ENCODE results near the gene ITGA1.
"Not testable (repeated sequence)": the region's sequence is repeated elsewhere in the genome, so short reads cannot be mapped to it uniquely, and the experiment has no call there.

Gene ITGA1

DNA sequence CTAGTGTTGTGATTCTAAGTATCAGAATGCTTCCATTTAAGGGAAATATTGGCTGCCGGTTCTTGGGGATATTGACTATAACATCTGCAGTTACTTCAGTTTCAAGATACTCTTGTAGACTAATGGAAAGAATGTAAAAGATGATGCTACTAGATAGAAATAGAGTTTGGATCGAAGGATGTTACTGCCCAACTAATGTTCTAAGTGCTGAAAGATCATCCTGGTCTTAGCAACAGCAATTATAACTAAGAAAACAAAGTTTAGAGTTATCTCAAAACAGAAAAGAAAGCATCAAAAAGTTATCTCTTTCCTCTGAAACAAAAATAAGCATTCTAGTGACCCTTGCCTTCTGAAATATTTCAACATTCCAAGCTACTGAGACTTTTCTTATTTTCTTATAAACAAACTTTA is 49.9 kb downstream of the ITGA1 start:
- DNase-seq = no peak

DNA sequence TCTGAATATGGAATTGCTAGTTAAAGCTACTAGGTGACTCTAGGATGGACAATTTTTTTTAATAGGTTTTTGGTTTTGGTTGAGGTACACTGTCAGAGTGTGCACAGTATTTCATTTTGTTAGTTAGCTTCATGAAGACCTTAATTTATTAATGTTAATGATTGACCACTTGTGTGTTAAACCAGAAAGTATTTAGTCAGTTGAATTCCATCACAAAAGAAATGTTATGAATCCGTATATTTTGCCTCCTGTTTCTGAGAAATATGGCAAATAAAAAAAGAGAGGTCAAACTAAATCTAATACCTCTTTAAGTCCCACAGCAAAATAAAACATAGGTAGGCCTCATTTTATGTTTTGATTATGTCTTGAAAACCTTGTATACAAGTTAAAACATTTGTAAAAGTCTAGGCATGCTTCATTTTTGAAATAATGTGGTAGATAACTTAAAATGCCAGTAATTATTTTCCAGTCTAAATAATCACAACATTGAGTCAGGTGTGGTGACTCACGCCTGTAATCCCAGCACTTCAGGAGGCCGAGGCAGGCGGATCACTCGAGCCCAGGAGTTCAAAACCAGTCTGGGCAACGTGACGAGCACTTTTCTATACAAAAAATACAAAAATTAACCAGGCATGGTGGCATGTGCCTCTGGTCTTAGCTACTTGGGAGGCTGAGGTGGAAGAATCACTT is 50.8 kb downstream of the ITGA1 start:
- no peak for DNase-seq

DNA sequence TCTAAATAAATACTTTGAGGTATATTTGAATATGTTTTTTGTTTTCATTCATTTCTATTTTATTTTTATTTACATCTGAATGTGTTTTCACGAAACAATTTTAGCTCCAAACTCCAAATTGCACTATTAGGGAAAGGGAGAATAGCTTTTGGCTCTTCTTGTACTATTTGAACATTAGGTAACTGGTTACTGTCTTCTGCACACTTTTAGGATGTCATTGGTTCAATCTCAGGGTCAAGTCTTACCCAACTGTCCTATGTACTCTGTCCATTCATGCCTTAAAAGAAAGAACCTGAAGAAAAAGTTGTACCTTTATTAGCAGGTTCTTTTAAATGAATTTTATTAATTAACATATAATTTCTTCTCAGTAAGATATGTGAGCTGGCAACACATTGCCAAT is 51.6 kb downstream of the ITGA1 start:
- DNase-seq = no peak

DNA sequence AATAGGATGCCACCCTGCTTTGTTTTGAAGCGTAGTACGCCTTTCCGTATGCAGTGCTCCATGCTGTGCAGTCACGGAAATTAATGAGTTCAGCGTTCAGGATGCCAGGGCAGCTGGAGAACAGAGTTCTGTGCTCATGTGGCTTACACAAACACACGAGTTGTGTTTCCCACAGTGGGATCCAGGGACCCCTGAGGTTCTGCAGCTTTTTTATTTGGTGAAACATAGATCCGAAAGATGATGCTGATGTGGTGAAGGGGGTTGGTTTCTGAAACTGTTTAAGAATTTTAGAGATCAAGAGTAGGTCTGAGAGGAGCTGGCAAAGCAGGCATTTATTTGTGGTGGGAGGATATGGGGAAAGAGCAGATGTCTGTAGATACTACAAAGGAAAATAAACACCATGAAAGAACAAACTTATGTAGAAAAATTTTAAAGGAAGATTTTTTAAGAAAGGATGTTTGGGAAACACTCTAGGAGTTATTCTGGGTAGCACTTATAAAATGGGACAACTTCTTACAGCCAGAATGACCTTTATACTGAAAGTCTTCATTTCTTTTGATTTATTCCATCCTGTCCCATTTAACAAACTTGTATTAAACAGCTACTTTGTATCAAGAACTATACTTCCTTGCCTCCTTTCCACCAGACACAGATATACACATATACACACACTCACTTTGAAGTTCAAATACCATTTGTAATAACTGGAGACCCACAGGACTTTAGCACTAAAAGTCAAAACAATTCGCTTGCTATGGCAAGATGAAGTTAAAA is 52.7 kb downstream of the ITGA1 start:
- no peak for DNase-seq

DNA sequence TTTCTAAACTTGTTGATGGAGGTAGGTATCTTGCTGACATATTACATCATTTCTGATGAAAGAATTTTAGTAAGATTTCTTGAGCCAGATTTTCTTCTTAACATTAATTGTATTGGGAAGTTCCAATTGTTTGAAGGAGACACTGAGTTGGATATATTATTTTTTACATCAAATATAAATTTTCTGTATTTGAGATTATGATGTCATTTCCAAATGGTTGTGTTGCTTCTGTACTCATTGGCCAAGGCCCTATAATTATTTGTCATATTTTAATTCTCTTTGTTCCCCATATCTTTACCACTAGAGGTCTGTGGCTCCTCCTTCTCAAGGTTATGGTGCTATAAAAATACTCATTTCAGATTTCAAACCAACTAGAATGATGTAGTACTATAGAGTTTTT is 53.4 kb downstream of the ITGA1 start:
- DNase-seq = no peak

DNA sequence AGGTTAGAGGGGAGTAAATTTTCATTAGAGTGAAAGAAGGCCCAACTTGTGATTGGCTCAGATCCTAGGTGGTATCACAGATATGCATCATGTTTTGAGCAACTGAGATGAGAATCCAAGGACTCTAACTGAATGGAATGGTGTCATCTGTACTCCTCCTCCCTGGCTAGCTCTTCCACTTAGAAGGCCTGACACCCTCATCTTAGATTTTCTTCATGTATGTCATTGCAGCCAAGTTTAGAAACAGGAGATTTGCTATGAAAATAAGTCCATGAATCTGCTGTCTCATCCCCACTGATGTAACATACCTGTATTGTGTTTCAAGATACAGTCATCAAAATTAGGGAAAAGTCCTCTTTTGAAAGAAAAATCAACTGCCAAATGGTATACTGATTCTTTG is 54.4 kb downstream of the ITGA1 start:
- no peak for DNase-seq

DNA sequence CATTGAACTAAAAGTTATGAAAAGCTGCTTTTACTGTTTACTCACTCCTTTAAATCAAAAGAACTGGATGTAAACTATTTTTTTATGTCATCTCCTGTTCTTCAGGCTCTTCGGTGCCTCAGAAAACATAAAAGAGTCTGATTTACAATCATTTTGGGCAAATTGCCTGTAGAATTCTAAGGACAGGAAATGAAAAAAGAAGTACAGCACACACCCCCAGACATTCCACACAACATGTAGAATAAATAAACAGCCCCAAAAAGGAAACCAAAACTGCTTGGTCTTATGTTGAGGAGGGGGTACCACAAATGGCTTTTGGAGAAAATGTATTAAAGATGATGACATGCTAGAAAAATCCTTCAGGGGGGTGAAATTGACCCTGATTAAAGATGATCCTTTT is 57.2 kb downstream of the ITGA1 start:
- no peak for DNase-seq

DNA sequence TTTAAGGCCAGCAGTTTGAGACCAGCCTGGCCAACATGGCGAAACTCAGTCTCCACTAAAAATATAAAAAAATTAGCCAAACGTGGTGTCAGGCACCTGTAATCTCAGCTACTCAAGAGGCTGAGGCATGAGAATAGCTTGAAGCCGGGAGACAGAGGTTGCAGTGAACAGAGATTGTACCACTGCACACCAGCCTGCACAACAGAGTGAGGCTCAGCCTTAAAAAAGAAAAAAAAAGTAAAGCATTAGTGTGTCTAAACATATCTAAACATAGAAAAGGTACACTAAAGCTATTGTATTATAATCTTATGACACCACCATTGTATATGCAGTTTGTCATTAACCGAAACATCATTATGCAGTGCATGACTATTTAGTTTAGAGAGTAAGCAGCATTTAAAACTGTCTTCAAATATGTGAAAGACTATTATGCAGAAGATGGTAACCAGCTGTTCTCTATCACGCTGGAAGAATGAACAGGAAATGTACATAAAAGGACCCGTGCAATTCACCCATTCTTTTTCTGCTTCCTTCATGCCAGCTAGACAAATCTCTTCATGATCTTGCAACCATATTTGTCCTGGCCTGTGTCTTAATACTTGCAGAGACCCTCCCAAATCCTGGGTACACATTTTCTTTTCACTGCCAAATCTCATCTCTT is 58.6 kb downstream of the ITGA1 start:
- DNase-seq = no peak

DNA sequence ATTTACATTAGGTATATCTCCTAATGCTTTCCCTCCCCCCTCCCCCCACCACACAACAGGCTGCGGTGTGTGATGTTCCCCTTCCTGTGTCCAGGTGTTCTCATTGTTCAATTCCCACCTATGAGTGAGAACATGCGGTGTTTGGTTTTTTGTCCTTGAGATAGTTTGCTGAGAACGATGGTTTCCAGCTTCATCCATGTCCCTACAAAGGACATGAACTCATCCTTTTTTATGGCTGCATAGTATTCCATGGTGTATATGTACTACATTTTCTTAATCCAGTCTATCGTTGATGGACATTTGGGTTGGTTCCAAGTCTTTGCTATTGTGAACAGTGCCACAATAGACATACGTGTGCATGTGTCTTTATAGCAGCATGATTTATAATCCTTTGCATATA is 61.0 kb downstream of the ITGA1 start:
- not testable (repeated sequence) for DNase-seq

DNA sequence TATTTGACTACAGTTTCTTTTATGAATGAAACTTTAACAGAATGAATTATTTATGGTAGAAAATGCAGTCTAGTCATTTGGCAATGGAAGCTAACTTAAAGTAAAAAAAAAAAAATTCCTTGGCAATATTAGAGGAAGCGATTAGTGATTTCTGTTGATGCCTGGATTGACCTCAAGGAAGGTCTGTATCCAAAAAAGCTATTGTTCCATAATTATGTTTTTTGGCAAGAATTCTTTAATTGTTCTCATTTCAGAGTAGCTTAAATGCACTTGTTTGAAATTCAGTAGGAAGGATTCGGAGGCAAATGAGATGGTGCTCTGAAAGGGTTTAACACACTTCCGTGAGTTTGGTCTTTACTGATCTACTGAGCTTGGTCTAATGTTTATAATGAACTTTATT is 61.8 kb downstream of the ITGA1 start:
- no peak for DNase-seq

DNA sequence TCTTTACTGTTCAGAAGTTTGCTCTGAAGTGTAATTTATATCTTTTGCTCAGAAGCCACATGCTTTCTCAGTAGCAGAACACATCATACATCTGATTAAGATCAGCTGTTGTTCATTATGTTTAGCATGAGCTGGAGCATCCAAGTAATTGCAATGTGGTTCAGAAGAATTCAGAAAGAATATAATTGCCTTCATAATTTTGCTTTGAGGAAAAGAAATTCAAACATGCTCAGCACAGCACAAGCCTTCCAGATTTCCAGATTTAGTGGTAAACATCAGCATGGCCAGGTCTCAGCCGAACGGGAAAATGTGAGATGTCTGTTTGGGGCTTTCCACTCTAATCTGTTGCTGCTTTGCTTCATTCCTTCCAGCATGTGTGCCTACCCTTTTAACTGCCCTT is 65.9 kb downstream of the ITGA1 start:
- DNase-seq = no peak

DNA sequence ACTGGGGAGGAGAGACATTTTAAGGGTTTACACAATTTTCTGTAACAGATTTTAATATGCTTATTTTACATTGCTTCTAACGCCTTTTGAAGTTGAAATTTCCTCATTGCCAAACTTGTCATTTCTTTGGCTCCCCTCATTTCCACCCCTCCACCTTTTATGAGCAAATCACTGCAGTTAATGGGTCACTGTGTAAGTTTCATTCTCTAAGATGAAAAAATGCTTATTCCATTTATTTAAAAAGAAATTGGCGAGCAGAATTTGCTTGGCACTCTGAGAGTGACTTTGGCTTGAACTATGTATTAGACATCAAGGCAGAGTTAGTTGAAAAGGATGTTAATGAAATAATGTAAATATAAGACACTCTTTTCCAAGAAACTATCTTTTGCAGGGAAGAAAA is 66.6 kb downstream of the ITGA1 start:
- no peak for DNase-seq

DNA sequence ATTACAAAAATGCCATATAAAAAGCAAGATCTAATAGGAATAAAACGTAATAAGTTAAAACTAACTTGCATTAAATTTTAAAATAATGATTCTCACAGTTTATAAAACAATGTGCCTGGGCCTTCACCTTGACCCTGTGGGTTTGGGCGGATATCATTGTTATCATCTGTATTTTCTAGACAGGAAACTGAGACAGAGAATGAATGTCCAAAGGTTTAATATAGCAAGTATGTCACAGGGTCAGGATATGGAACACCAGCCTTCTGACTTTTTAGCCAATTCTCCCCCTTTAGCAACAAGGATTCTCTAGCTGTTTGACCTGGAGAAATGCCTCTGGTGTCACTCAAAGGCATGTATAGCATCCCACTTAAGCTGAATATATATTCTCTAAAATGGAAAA is 67.2 kb downstream of the ITGA1 start:
- no peak for DNase-seq

DNA sequence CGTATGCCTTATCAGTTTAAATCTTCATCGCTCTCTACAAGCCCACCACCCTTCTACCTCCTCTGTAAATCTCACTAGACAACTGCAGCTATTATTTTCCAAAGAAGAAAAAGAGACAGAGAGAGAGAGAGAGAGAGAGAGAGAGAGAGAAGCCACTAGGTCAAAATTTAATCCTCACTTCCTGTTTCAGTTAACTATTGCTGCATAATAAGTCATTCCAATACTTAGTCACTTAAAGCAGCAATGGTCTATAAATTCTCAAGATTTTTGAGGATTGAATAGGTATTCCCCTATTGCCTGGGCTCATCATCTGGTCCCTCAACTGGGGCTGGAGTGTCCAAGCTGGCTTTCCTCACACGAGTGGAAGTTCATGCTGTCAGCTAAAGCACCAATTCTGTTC is 68.8 kb downstream of the ITGA1 start:
- no peak for DNase-seq

DNA sequence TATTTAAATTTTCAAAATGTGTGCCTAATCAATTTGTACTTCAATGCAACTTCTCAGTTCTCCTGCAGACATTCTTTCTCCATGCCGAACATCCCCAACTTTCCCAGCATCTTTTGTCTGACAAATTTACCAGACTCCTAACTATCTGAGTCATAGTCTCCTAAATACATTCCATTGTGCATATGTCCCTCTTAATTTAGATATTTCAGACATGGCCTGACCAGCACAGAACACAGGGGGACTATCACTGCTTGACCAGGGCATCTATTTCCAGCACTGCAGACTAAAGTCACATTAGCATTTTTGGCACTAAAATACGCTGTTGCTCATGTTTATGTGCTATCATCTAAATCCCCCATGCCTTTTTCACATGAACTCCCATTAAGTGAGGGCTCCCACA is 71.9 kb downstream of the ITGA1 start:
- DNase-seq = no peak

DNA sequence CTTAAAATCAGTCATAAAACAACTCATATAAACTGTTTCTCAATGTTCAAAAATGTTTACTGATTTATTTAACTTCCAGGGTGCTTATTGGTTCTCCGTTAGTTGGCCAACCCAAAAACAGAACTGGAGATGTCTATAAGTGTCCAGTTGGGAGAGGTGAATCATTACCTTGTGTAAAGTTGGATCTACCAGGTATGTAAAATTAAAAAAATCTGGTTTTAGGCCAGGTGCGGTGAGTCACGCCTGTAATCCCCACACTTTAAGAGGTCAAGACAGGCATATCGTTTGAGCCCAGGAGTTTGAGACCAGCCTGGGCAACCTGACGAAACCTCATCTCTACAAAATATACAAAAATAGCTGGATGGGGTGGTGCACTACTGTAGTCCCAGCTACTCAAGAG is 73.7 kb downstream of the ITGA1 start:
- DNase-seq = no peak

DNA sequence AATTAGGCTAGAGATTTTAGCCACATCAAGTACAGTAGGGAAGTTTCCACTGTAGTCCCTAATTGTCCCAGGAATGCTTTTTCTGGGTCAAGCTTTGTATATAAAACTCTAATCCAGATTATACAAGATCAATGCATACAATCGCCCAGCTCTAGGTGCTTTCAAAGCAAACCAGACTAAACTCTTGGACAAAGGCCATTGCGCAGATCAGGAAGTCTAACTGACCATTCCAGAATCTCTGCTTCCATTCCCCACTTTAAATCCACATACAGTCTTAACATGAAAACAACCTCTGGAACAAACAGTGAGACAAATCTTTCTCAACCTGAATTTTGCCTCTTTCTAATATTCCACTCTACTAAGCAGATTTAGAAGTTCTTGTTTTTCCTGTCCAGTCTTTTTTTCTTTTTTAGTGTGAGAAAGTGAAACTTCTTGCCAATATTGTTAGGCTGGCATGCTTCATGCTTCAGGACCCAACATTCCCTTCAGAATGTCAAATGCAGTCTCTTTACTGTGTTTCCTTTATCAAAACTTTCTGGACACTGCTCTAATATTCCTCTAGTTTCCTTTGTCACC is 76.1 kb downstream of the ITGA1 start:
- no peak for DNase-seq

DNA sequence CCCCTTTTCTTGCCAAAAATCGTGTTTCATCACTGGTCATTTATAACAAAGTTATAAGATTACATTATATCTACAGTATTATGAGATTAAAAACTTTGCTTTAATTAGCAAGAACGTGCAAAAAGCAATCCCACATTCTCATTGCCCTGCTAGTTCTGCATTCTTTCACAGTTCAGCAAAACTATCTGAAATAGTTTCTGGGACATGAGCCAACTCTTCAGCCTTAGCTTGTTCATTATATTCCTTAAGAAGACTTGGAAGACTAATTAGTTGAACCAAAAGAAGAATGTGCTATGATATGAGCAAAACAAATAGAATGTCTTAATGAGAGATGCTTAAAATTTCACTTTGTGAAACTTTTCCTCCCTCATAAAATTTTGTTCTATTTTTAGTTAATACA is 76.7 kb downstream of the ITGA1 start:
- no peak for DNase-seq

DNA sequence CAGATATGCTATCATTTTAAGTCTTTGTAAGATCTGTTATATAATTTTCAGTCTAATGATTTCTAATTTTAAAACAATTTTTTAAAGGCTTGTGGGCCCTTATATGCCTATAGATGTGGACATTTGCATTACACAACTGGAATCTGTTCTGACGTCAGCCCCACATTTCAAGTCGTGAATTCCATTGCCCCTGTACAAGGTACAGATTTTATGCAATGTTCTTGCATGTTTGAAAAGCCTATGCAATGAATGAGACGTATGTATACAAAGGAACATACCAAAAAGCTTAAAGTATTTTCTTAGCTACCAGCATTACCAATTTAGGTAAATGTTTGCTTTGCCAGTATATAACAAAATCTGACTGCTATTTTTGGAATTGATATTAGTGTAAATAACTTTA is 77.2 kb downstream of the ITGA1 start:
- DNase-seq = no peak

DNA sequence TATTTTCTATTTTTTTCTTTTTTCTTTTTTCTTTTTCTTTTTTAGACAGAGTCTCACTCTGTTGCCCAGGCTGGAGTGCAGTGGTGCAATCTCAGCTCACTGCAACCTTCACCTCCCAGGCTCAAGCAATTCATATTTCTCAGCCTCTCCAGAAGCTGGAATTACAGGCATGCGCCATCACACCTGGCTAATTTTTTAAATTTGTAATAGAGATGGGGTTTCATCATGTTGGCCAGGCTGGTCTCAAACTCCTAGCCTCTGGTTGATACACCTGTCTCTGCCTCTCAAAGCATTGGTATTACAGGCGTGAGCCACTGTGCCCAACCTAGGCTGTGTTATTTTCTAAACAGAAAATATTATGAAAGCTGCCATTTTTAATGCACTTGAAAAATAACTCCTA is 78.3 kb downstream of the ITGA1 start:
- not testable (repeated sequence) for DNase-seq

DNA sequence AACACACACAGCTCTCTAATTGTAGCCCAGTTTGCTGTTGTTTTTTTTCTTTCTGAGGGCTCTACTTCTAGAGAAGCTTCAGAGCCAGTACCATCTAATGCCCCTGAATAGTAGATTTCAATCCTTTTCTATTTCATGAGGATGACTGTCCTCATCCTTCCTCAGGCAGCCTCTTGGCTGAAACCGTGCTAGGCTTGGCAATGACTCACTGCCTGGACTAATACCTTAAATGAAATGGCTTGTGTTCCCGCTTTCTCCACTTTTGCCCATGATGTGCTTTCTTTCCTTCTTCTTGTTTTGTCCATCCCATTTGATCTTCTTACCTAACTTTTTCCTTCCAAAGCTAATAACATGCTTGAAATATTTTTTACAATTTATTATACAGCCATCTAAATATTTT is 80.1 kb downstream of the ITGA1 start:
- DNase-seq = no peak

DNA sequence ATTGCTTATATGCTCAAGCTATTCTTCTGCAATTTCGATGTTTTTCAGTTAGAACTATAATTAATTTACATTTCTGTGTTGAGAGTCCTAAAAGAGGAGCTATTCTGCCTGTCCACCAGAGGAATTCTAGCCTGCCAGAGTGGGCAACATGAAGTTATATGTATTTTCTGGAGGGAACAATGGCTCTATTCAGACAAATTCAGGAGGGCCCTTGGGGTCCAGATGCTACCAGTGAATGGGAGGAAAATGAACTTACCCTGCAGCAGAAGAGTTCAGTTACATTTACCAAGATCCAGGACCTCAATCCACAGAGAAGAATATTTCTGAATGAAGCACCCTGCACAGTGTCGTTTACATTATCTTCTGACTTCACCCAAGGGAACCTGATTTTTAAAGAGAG is 80.7 kb downstream of the ITGA1 start:
- no peak for DNase-seq

DNA sequence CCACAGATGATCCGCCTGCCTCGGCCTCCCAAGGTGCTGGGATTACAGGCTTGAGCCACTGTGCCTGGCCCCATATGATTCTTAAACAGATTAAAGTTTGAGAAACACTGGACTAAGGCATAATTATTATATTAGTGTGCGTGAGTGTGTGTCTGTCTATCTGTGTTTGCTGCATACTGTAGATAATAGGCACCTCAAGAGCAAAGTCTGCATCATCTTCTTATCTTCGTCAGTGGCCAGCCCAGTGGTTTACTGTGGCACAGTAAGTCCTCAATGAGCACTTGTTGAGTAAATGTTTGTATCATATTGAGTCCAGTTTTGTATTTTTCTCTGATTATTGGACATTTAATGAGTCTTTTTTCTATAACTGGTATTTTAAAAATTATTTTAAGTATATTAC is 81.7 kb downstream of the ITGA1 start:
- no peak for DNase-seq

DNA sequence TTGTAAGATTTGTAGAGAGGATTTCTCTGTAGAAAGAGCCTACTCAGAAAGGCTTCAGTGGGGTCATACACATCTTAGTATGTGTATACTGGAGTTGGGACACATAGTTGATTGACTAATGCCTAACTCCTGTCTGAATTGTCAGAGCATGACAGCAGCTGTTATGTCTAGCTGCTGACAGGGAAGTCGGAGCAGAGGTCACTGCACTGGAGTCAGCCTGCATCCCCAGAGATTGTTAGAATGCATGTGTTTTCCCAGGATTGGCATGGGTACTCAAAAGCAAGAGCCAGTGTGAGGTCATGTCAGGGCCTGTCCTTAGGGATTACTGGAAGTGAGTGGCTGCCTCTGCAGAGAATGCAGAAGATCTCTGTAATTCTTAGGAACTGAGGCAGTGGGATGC is 82.7 kb downstream of the ITGA1 start:
- DNase-seq = no peak
